SH-SY5Y (cell line): Measurements from ENCODE around the gene ANGPTL1.

Source experiments
- GATA2 ChIP-seq: IDR thresholded peaks from 2 replicates; pipeline ENCODE4 v1.6.1; 2011; ENCODE audit warnings: mild to moderate bottlenecking, low read depth, low read length
- GATA3 ChIP-seq: IDR thresholded peaks from 2 replicates; pipeline ENCODE4 v1.6.1; 2011; ENCODE audit warnings: low read depth, mild to moderate bottlenecking, low read length, moderate library complexity

The ANGPTL1 gene, protein sequence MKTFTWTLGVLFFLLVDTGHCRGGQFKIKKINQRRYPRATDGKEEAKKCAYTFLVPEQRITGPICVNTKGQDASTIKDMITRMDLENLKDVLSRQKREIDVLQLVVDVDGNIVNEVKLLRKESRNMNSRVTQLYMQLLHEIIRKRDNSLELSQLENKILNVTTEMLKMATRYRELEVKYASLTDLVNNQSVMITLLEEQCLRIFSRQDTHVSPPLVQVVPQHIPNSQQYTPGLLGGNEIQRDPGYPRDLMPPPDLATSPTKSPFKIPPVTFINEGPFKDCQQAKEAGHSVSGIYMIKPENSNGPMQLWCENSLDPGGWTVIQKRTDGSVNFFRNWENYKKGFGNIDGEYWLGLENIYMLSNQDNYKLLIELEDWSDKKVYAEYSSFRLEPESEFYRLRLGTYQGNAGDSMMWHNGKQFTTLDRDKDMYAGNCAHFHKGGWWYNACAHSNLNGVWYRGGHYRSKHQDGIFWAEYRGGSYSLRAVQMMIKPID

DNA sequence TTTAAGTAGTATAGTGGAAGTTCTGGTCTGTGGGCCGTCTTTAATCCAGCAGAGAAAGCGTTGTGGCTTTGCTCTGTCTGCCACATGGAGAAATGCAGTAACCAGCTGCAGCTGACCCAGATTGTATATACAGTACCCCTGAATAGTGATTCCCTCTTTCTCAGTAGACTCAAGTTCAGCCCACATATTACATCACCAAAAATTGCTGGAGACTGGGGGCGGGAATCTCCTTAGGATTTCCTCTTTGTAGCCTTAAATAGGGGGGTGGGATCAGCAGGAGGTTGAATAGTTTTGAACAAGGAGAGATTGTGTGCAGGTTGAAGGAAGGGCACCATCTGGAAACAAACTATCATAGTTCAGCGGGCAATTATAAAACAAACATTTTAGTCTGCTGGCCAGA, at the start of gene ANGPTL1:
TSS of gene ANGPTL1 (minus strand) at position 134 of the 400 bp plus-strand sequence. CDS start 5,301 bp downstream, outside the sequence.
- TF ChIP-seq GATA2 (no peak), GATA3 (no peak)

DNA sequence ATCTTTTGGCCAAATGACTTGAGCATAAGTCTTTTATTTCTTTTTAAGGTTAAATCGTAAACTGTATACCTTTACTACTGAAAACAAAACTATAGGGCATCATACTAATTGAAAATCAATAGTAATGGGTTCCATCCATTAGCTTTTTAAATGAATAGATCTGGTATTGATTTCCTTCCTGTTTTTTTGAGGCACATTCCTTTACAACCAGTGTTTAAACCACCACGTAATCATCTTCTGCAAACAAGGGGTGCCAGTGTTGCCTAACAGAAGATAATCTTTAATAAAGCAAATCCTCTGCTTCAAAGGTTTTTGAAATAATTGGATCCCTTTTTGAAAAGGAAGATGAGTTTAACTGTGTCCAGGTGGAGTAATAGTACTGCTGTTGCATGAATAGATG, 48.7 kb upstream of the ANGPTL1 start:
- TF ChIP-seq GATA3 (no peak), GATA2 (no peak)

DNA sequence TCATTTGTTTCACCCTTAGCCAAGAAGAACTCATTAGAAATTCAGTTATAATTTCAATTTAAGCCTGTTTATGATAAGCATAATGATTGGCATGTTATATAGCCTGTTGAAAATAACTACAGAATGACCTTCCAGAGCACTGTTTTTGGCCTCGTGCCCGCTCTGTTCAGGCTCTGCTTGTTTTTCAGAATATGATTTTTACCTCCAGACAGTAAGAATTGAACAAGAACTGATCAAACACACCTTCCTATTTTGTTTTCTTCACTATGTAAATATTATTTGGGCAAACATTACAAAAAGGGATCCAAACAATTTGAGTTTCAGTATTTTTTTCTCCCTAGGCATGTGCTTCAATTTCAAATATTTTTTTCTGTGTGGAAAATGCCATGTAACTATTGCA, 48.1 kb upstream of the ANGPTL1 start:
- TF ChIP-seq GATA2 (no peak), GATA3 (no peak)

DNA sequence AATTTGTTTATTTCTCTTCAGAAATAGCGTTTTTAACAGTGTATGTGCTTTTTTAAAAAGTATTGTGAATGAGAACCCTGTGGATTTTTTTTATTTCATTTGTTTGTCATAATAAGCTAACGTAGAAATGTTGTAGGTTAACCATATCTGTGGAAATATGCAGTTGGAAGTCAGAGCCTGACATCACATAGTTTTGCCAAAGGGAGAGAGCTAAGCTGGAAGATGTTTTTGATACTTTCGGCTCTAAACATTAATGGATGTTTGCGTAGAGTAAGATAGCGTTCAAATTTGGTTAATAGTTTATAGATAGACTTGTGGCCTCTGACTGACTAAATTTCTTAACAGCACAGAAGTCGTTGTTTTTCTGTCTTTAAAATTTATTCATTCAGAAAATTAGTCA, 47.4 kb upstream of the ANGPTL1 start:
- no peak for TF ChIP-seq GATA3
- TF ChIP-seq GATA2 = no peak

DNA sequence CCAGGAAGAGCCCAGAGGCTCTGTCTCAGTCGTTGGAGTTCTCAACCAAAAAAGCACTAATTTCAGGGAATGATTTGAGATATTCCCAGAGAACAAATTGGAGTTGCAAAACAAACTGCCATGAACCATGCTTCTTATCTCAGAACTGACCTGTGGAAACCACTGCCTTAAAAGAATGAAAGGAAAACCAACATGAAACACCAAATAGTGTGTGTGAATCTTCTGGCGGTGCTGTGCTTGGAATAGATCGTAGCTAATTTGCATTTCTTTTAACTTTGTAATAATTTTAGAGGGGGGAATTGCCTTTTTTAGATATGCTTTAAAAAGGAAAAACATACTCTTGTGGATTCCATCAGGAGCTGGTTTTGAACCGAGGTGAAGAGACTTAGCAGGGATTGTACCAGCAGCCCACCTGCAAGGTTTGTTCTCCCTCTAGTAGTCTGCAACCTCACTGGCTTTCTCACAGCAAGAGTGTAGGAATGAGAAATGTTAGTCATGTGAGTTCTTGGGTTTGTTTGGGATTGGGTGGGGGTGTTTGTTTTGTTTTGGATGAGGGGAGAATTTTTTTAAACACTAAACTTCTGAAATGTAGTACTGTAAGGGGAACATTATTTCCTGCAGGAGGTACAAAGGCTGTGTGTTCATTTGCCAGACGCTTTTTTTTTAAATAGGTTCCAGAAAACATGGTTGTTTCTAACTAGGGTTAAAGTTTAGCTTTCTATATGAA, 45.7 kb upstream of the ANGPTL1 start:
- TF ChIP-seq GATA3 (no peak), GATA2 (no peak)

DNA sequence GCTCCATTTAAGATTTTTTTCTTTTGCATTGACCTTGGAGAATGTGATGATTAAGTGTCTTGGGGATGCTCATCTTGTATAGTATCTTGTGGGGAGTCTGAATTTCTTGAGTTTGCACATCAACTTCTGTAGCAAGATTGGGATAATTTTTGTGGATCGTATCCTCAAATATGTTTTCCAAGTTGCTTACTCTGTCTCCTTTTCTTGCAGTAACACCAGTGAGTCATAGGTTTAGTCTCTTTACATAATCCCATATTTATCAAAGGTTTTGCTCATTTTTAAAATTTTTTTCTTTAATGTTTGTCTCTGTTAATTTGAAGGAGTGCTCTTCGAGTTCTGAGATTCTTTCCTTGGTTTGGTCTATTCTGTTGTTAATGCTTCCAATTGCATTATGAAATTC, 41.7 kb upstream of the ANGPTL1 start:
- TF ChIP-seq GATA3 (no peak), GATA2 (no peak)

DNA sequence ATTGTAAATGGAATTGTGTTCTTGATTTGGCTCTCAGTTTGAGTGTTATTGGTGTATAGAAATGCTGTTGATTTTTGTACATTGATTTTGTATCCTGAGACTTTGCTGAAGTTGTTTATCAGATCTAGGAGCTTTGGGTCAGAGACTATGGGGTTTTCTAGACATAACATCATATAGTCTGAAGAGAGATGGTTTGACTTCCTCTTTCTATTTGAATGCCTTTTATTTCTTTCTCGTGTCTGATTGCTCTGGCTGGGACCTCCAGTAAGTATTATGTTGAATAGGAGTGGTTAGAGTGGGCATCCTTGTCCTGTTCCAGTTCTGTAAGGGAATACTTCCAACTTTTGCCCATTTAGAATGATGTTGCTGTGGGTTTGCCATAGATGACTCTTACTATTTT, 39.1 kb upstream of the ANGPTL1 start:
- no peak for TF ChIP-seq GATA2
- no peak for TF ChIP-seq GATA3

DNA sequence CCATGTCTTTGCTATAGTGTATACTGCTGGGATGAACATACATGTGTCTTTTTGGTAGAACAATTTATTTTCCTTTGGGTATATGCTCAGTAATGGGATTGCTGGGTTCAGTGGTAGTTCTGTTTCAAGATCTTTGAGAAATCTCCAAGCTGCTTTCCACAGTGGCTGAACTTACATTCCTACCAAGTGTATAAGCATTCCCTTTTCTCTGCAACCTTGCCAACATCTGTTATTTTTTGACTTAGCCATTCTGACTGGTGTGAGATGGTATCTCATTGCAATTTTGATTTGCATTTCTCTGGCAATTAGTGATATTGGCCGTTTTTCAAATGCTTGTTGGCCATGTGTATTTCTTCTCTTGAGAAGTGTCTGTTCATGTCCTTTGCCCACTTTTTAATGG, 37.5 kb upstream of the ANGPTL1 start:
- no peak for TF ChIP-seq GATA2
- TF ChIP-seq GATA3 = no peak

DNA sequence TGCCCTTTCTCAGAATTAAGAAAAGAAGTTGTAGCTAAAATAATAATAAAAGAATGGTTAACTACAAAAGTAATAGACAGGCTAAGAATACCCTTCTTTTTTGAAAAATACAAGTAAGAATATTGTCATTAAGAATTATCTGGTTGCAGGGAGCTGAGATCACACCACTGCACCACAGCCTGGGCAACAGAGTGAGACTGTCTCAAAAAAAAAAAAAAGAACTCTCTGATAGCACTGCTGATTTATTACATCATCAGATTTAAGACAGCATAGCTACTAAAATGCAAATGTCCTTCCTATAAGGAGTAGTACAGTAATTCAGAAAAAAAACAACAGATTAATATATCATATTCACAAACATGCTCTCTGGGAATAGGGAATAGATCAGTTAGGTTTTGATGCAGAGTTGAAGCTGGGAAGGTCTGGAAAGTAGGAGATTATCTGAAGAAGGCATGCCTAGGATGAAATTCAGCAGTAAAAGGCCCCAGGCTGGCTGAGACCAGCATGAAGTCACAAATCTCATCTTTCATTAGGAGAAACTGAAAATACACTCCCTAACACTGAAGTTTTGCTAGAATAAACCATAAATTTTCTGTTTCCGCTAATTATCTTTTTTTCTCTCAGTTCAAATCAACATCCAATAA, 30.7 kb upstream of the ANGPTL1 start:
- TF ChIP-seq GATA2 = no peak
- no peak for TF ChIP-seq GATA3

DNA sequence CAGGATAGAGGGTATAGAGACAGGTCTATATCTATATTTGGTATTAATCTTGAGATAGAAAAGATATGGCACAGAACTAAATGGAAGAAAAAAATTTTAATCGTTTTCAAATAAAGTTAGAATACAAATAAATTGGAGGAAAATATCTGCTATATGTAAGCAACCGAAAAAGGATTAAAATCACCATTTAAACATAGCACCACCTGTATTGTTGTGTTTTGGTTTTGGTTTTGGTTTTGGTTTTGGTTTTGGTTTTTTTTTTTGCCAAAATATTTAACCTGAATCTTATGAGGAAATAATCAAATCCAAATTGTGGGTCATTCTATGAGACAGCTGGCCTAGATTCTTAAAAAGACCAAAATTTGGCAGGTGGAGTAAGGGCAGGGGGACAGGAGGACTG, 28.5 kb upstream of the ANGPTL1 start:
- TF ChIP-seq GATA3 (no peak), GATA2 (no peak)

DNA sequence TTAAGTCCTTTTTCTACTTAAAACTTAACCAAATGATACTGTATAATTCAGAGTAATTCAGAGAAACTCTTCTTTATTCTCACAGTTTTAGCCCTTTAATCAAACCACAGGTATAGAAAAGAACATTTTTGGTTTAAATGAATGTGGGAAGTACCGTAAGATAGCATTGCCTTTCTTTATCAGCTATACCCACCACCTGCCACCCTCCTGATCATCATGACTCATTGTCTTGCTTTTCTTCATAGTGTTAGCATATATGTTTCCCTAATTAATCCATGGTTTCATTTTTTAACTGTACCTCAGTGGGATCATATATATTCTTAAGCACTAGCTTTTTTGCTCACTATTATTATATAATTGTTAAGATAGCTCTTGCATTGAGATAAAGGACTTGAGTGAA, 27.5 kb upstream of the ANGPTL1 start:
- TF ChIP-seq GATA2 = no peak
- TF ChIP-seq GATA3 = no peak

DNA sequence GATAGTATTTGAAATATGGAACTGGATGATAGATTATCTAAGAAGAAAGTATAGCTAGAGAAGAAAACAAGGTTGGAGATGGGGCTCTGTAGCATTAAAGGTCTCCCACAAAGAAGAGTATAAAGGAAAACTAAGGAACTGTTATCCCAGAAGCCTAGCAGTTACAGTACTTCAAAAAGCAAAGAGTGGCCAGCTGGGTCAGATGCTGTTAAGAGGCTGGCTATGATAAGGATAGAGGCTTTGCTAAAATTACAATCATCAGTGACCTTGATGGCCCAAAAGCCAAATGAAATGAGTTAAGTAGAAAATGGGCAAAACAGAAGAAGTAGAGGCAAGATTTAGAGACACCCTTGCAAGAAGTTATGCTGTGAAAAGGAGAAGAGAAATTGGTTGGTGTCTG, 25.1 kb upstream of the ANGPTL1 start:
- TF ChIP-seq GATA3 (no peak), GATA2 (no peak)

DNA sequence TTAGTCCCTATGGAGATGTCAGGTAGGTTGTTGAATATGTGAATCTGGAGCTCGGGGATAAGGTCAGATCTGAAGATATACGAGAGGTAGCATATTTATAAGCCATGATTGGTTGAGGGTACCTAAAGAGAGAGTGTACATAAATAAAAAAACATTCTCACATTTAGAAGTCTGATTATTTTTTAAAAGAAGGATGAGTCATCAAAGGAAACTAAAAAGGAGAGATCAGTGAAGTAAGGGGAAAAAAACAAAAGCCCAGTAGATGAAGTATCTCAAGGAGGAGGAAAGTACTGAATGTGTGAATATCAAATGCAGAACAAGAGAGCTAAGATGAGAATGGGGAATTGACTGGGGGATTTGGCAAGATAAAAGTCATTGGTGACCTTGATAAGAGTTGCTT, 15.7 kb upstream of the ANGPTL1 start:
- TF ChIP-seq GATA2 = no peak
- no peak for TF ChIP-seq GATA3

DNA sequence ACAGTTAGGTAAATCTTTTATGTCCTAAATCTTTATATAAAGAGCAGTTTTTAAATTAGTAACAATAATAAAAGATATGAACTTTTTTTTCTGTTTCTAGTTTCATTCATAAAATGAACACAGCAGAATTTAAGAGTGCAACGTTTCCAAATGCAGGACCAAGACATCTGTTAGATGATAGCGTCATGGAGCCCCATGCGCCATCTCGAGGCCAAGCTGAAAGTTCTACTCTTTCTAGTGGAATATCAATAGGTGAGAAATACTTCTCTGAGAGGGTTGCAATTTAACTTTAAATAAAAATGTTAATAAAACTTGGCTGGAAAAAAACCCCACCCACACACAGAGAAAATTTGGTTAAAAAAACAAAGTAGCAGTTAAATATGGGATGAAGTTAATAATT, 15.0 kb upstream of the ANGPTL1 start:
- TF ChIP-seq GATA3 (no peak), GATA2 (no peak)
